HG03460 (cell line): ENCODE measurements around the gene HOXC6.
"Not testable (repeated sequence)": the region's sequence is repeated elsewhere in the genome, so short reads cannot be mapped to it uniquely, and the experiment has no call there.

Experiments
- ATAC-seq: cut with Tn5 transposase; IDR thresholded peaks from one replicate; pipeline ENCODE4 v1.9.1; 2021; ENCODE audit not compliant: unreplicated experiment

Gene HOXC6

GRCh38 chr12:54038284-54038870 lies 10.1 kb downstream of the HOXC6 start:
- no peak for ATAC-seq

GRCh38 chr12:54038871-54039414 lies 10.7 kb downstream of the HOXC6 start:
- no peak for ATAC-seq

GRCh38 chr12:54039417-54040147 lies 11.3 kb downstream of the HOXC6 start:
- ATAC-seq: no peak

GRCh38 chr12:54040148-54040494 lies 11.9 kb downstream of the HOXC6 start:
- no peak for ATAC-seq

GRCh38 chr12:54040648-54041047 lies 12.4 kb downstream of the HOXC6 start:
- no peak for ATAC-seq

- ATAC-seq: no peak
These were observed 13.0 kb downstream of the HOXC6 start for GRCh38 chr12:54041097-54041690.

GRCh38 chr12:54042033-54042432 lies 13.8 kb downstream of the HOXC6 start:
- ATAC-seq: not testable (repeated sequence)

GRCh38 chr12:54042970-54043853 lies 15.0 kb downstream of the HOXC6 start:
- no peak for ATAC-seq

GRCh38 chr12:54044425-54045103 lies 16.3 kb downstream of the HOXC6 start:
- ATAC-seq: no peak

- ATAC-seq: no peak
These were observed 17.2 kb downstream of the HOXC6 start for GRCh38 chr12:54045401-54045800.

GRCh38 chr12:54045868-54046521 lies 17.8 kb downstream of the HOXC6 start:
- ATAC-seq: no peak

GRCh38 chr12:54046809-54047159 lies 18.5 kb downstream of the HOXC6 start:
- no peak for ATAC-seq

- no peak for ATAC-seq
These were observed 19.1 kb downstream of the HOXC6 start for GRCh38 chr12:54047160-54047963.

- ATAC-seq: no peak
These were observed 19.7 kb downstream of the HOXC6 start for GRCh38 chr12:54047964-54048303.

- no peak for ATAC-seq
These were observed 20.3 kb downstream of the HOXC6 start for GRCh38 chr12:54048406-54049093.

- no peak for ATAC-seq
These were observed 20.9 kb downstream of the HOXC6 start for GRCh38 chr12:54049108-54049507.

GRCh38 chr12:54050482-54050810 lies 22.2 kb downstream of the HOXC6 start:
- no peak for ATAC-seq

- ATAC-seq: no peak
These were observed 23.0 kb downstream of the HOXC6 start for GRCh38 chr12:54051026-54051842.
